GM12891 (cell line): ENCODE measurements around the gene FAH.

Experiments
- DNase-seq: peaks from one replicate; pipeline ENCODE4 v3.0.0; 2011; ENCODE audit warnings: low spot score; ENCODE audit not compliant: insufficient read length
- FAIRE-seq: peaks from 2 replicates; lab custom pipeline; 2011; peaks lifted over from hg19 to GRCh38; lab: Jason Lieb, UNC
- PAX5 ChIP-seq: IDR thresholded peaks from 2 replicates; pipeline ENCODE4 v1.6.1; 2011; ENCODE audit warnings: low read length, moderate library complexity, mild to moderate bottlenecking; ENCODE audit not compliant: insufficient read depth, severe bottlenecking
- POLR2A ChIP-seq: IDR thresholded peaks from 2 replicates; pipeline ENCODE4 v1.6.1; 2011; ENCODE audit warnings: low read depth, low read length, control low read depth
- POLR2AphosphoS5 ChIP-seq: IDR thresholded peaks from 2 replicates; pipeline ENCODE4 v1.6.1; 2011; ENCODE audit warnings: low read depth, low read length, control low read depth
- POU2F2 ChIP-seq: IDR thresholded peaks from 2 replicates; pipeline ENCODE4 v1.6.1; 2011; ENCODE audit warnings: low read depth, mild to moderate bottlenecking, control low read depth, low read length, moderate library complexity
- SPI1 ChIP-seq: IDR thresholded peaks from 2 replicates; pipeline ENCODE4 v1.6.1; 2011; ENCODE audit warnings: low read depth, low read length, control low read depth
- TAF1 ChIP-seq: IDR thresholded peaks from 2 replicates; pipeline ENCODE4 v1.6.1; 2011; ENCODE audit warnings: low read depth, low read length, control low read depth

The FAH gene

DNA sequence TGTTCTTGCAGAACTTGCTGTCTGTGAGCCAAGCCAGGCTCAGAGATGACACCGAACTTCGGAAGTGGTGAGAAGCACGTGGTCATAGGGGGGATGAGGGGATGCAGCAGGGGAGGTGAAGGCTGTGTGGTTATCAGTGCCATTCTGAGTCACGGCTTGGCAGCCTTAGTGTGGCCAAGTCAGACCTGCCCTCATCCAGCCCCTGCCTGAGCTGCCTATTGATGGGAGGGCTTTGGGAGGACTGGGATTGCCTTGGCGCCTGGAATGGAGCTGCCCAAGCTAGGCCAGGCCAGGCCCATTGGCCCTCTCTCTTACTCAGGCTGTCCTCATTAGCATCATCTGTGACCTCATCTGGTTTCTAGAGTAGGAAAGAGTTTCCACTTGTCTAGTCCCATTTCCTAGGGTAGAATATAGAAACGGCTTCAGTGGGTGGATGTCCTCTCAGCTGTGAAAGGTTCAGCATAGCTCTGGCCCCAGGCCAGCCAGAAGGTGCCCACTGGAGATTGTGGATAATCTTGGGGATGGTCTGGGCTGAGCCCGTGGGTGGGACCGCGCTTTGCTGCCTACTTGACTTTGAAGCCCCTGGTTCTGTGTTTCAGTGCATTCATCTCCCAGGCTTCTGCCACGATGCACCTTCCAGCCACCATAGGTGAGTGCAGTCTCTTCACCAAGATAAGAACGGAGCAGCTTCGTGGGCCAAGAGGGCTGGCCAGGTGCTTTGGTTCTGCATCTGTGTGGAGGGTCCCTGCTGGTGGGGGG, 7.2 kb downstream of the FAH start:
- no peak for TF ChIP-seq POU2F2
- TF ChIP-seq POLR2AphosphoS5, result no peak
- TF ChIP-seq PAX5, result no peak
- TF ChIP-seq TAF1, result no peak
- no peak for TF ChIP-seq SPI1
- no peak for TF ChIP-seq POLR2A
- FAIRE-seq (peak; percentile 60), DNase-seq (no peak)

DNA sequence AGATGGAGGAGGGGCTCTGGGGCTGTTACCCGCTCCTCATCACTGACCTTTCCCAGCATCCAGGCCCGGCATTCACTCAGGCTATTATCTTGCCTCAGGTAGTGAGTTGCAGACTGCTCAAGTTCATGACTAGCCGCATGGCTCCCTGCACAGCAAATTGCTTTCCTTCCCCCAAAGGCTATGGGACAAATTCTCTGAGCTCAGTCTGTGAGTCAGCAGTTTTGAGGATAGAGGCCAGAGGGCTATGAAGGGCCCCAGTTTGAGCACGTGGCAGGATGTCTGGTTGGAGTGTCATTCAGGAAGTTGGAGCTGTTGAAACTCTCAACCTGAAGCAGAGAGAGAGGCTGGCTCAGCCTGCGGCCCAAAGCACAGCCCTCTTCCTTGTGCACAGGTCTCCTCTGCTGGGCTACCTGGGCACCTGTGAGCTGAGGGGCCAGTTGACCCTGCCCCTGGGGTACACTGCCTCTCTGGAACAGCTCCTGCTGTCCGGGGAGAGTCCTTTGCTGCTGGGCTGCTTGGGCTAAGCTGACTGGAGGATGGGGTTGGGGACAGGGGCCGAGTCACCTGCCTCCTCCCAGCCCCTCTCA, 7.9 kb downstream of the FAH start:
- FAIRE-seq (peak; percentile 47), DNase-seq (peak; percentile 44)
- no peak for TF ChIP-seq SPI1
- no peak for TF ChIP-seq POU2F2
- no peak for TF ChIP-seq POLR2AphosphoS5
- no peak for TF ChIP-seq POLR2A
- TF ChIP-seq PAX5, result no peak
- TF ChIP-seq TAF1, result no peak

DNA sequence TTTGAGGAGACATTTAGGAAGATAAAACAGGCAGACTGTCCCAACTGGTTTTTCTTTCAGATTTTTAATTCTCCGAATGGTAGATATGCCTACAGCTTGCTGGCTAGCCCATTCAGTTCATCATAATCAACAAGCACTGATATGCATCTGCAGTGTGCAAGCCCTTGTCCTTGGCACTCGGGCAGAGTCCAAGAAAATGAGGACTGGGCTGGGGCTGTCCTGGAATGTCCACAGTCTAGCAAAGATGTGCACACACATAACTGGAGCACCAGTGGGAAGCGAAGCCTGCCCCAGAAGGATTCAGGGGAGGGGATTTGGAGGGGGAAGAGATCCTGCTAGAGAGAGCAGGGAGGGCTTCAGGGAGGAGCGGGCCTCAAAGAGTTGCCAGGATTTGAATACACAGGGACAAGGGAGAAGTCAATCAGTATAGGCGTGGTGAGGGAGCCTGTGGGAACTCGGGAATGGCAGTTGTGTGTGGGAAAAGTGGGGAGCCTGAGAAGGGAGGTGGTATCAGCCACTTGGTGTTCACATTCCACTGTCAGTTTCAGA, 8.7 kb downstream of the FAH start:
- no peak for TF ChIP-seq POLR2AphosphoS5
- no peak for TF ChIP-seq POLR2A
- no peak for TF ChIP-seq SPI1
- TF ChIP-seq TAF1, result no peak
- TF ChIP-seq POU2F2, result no peak
- no peak for TF ChIP-seq PAX5
- DNase-seq (no peak), FAIRE-seq (no peak)

DNA sequence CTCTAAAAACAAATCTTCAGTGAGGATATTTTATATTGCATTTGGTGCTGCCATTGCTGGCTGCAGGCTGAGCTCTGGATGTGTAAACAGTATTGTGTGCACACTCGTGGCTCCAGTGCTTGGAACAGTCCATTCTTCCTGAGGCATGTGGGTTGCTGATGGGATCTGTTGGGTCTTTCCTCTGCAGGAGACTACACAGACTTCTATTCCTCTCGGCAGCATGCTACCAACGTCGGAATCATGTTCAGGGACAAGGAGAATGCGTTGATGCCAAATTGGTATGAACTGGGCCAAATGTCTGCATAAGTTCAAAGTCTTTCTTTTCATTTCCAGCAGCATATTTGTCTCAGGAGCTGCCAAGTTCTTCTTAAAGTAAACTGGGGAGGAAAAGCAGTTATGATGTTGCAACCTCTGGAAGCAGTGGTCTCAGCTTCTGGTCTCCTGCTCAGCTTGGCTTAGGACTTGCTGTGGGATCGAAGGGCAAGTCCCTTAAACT, 9.3 kb downstream of the FAH start:
- DNase-seq, result no peak
- no peak for FAIRE-seq
- TF ChIP-seq POLR2AphosphoS5 (no peak), SPI1 (no peak), TAF1 (no peak), PAX5 (no peak), POU2F2 (no peak), POLR2A (no peak)

DNA sequence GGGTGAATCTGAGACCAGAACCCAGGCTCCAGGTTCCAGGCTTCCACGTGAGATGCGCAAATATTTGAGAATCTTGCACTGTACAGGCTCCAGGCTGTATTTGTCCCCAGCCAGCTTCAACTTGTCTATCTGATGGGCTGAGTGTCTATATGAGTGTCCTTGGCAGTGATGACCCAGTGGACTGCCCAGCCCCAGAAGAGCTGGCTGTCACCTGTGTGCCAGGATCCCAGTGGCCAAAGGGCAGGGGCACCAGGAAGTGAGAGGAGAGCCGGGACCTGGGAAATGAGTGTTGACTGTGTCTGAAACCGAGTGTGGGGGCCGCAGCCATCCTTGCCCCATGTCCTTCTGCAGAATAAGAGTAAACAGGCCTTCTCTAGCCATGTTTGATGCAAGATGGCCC, 10.4 kb downstream of the FAH start:
- FAIRE-seq (no peak), DNase-seq (no peak)
- TF ChIP-seq TAF1, result no peak
- TF ChIP-seq PAX5, result no peak
- TF ChIP-seq SPI1, result no peak
- TF ChIP-seq POLR2AphosphoS5, result no peak
- TF ChIP-seq POLR2A, result no peak
- TF ChIP-seq POU2F2, result no peak

DNA sequence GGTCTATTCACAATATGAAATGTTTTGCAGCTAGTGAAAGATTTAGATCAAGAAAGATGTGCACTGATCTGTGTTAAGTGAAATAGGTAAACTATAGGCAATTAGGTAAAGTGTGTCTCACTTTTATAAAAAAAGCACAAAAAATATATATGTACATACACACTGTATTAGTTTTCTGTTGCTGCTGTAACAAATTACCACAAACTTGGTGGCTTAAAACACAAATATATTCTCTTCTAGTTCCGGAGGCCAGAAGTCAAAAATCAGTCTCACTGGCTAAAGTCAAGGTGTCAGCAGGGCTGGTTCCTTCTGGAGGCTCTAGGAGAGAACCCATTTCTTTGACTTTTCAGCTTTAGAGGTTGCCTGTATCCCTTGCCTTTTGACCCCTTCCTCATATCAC, 11.1 kb downstream of the FAH start:
- FAIRE-seq (no peak), DNase-seq (no peak)
- no peak for TF ChIP-seq SPI1
- no peak for TF ChIP-seq POU2F2
- no peak for TF ChIP-seq POLR2AphosphoS5
- no peak for TF ChIP-seq TAF1
- TF ChIP-seq PAX5, result no peak
- TF ChIP-seq POLR2A, result no peak

DNA sequence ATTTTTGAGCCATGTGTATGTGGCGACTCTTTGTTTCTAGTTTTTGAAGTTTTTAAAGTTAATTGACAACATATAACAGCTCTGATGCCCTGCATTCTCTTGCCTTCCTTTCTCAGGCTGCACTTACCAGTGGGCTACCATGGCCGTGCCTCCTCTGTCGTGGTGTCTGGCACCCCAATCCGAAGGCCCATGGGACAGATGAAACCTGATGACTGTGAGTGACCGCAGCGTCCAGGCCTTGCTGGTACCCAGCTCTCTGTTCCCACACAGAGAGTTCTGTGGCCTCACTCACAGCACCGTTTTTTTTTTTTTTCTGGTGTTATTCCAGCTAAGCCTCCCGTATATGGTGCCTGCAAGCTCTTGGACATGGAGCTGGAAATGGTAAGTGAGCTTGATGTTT, 15.1 kb downstream of the FAH start:
- no peak for FAIRE-seq
- DNase-seq, result no peak
- no peak for TF ChIP-seq POLR2A
- TF ChIP-seq TAF1, result no peak
- no peak for TF ChIP-seq POLR2AphosphoS5
- no peak for TF ChIP-seq POU2F2
- TF ChIP-seq PAX5, result no peak
- no peak for TF ChIP-seq SPI1

DNA sequence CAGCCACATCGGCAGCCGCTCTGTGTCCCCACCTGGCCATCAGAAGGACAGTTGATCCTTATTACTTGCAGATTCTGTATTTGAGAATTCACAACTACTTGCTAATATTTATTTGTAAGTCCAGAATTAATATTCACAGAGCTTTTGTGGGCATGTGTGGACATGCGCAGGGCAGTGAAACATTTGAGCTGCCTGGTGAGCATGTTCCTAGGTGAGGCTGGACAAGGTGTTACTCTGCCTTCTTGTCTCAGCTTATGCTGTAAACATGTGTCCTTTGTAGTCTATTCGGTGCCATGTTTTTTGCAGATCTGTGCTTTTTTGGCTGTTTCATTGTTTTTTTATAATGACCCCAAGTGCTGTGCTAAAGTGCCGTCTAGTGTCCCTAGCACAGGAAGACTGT, 15.6 kb downstream of the FAH start:
- TF ChIP-seq POU2F2 (no peak), TAF1 (no peak)
- no peak for DNase-seq
- FAIRE-seq, result no peak

DNA sequence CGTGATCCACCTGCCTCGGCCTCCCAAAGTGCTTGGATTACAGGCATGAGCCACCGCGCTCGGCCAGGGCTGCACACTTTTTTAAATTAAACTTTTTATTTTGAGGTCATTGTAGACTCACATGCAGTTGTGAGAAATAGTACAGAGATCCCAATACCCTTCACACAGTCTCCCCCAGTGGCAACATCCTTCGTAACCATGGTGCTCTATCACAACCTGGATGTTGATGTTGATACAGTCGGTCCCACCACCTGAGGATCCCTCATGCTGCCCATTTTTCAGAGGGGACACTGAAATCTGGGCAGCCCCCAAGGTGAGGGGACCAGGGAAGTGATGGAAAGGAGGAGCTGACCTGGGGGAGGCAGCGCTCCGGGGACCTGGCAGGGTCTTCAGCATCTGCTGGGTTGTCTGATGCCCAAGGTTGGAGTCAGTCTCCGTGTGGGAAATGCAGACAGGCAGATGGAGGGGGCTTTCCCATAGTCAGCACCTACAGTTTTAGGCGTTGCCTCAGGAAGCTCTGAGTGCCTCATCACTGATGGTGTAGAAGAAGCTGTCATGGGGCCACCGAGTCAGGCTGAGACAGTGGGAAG, 17.1 kb downstream of the FAH start:
- no peak for TF ChIP-seq TAF1
- TF ChIP-seq POLR2A, result no peak
- TF ChIP-seq SPI1, result no peak
- no peak for TF ChIP-seq POLR2AphosphoS5
- DNase-seq, result no peak
- FAIRE-seq, result no peak
